ENCODE results near the gene OR5AP2.
"Not testable (repeated sequence)": the region's sequence is repeated elsewhere in the genome, so short reads cannot be mapped to it uniquely, and the experiment has no call there.

OR5AP2 gene

GRCh38 chr11:56637500-56637899 is 4.7 kb downstream of the OR5AP2 start:
- no peak for DNase-seq
- TF ChIP-seq CTCF (IDR thresholded peaks at IDR 0.05; ENCODE audit: low read depth, low read length) = no peak
- H3K36me3 ChIP-seq = no peaks in the 10 kb centered on the region

GRCh38 chr11:56636861-56637260 is 5.4 kb downstream of the OR5AP2 start:
- Histone ChIP-seq H3K36me3 (no peaks in the 10 kb centered on the region), H3K4me1 (no peaks in the 10 kb centered on the region), H3K27me3 (no peaks in the 10 kb centered on the region), H3K9me3 (no peaks in the 10 kb centered on the region), H3K4me3 (ENCODE audit: low read depth, low read length) (no peak overlapping the region)
- TF ChIP-seq CTCF (IDR thresholded peaks at IDR 0.05; ENCODE audit: low read depth, low read length) = no peak
- no peak for DNase-seq

More at GRCh38 chr11:56637500-56637899, 4.7 kb downstream of the OR5AP2 start:
- Histone ChIP-seq H3K27me3 (no peaks in the 10 kb centered on the region), H3K4me1 (no peaks in the 10 kb centered on the region), H3K4me3 (ENCODE audit: low read depth, low read length) (no peak overlapping the region), H3K9me3 (no peaks in the 10 kb centered on the region)

- Histone ChIP-seq H3K27me3 (no peaks in the 10 kb centered on the region), H3K36me3 (no peaks in the 10 kb centered on the region), H3K4me1 (no peaks in the 10 kb centered on the region), H3K4me3 (ENCODE audit: low read depth, low read length) (no peak overlapping the region), H3K9me3 (no peaks in the 10 kb centered on the region)
- TF ChIP-seq CTCF (IDR thresholded peaks at IDR 0.05; ENCODE audit: low read depth, low read length) = no peak
- no peak for DNase-seq
These were observed 9.9 kb downstream of the OR5AP2 start for GRCh38 chr11:56632329-56632728.

GRCh38 chr11:56625946-56626345 is 16.3 kb downstream of the OR5AP2 start:
- no peak for TF ChIP-seq CTCF (IDR thresholded peaks at IDR 0.05; ENCODE audit: low read depth, low read length)
- Histone ChIP-seq H3K27me3 (no peaks in the 10 kb centered on the region), H3K36me3 (no peaks in the 10 kb centered on the region), H3K4me3 (ENCODE audit: low read depth, low read length) (no peak overlapping the region), H3K9me3 (no peaks in the 10 kb centered on the region), H3K4me1 (no peaks in the 10 kb centered on the region)
- no peak for DNase-seq

- Histone ChIP-seq H3K27me3 (no peaks in the 10 kb centered on the region), H3K4me3 (ENCODE audit: low read depth, low read length) (no peak overlapping the region), H3K4me1 (no peaks in the 10 kb centered on the region), H3K9me3 (no peaks in the 10 kb centered on the region), H3K36me3 (no peaks in the 10 kb centered on the region)
- DNase-seq = peak; percentile 3
- peak; percentile 37 for TF ChIP-seq CTCF (IDR thresholded peaks at IDR 0.05; ENCODE audit: low read depth, low read length)
These were observed 17.6 kb downstream of the OR5AP2 start for GRCh38 chr11:56624661-56625110.

GRCh38 chr11:56611174-56611573 is 31.1 kb downstream of the OR5AP2 start:
- H3K9me3 ChIP-seq = no peaks in the 10 kb centered on the region
- no peak for TF ChIP-seq CTCF (IDR thresholded peaks at IDR 0.05; ENCODE audit: low read depth, low read length)
- H3K4me1 ChIP-seq = no peaks in the 10 kb centered on the region
- no peaks in the 10 kb centered on the region for H3K36me3 ChIP-seq
- no peaks in the 10 kb centered on the region for H3K27me3 ChIP-seq
- no peak overlapping the region for H3K4me3 ChIP-seq (ENCODE audit: low read depth, low read length)
- no peak for DNase-seq

- H3K27me3 ChIP-seq; H3K4me1 ChIP-seq; H3K4me3 ChIP-seq (ENCODE audit: low read depth, low read length); H3K9me3 ChIP-seq; DNase-seq; H3K36me3 ChIP-seq: not testable (repeated sequence)
These were observed 50.0 kb downstream of the OR5AP2 start for GRCh38 chr11:56592088-56592717.

All from BE2C (cell line).